ENCODE data around the gene CCDC43.

Gene CCDC43

GRCh38 chr17:44655983-44656710 is 33.4 kb downstream of the CCDC43 start, which contains the start of gene MEIOC:
Gene MEIOC (plus strand): TSS chr17:44656468. CDS start chr17:44656614, 146 bp downstream.
- Histone ChIP-seq H3K9me3 (ENCODE audit: insufficient read depth, low read length) (no peaks in the 10 kb centered on the region), H3K27ac (ENCODE audit: low read depth, low read length) (no peak within 1 kb of the TSS), H3K9ac (ENCODE audit: low read length) (no peak within 1 kb of the TSS), H3F3A (ENCODE audit: insufficient read depth) (no peaks in the 10 kb centered on the region), H2AFZ (ENCODE audit: low read depth, low read length, severe bottlenecking) (no peak within 1 kb of the TSS), H3K79me2 (ENCODE audit: insufficient read depth, low read length) (no peaks in the 10 kb centered on the region), H3K4me2 (ENCODE audit: low read depth, low read length, poor library complexity, severe bottlenecking) (no peak within 1 kb of the TSS), H3K36me3 (ENCODE audit: low read length) (no peaks in the 10 kb centered on the region), H3K9me2 (replicated peaks; ENCODE audit: insufficient read depth, low read length) (no peaks in the 10 kb centered on the region), H3K27me3 (ENCODE audit: low read length) (no peaks in the 10 kb centered on the region), H4K20me1 (ENCODE audit: low read depth, low read length) (no peaks in the 10 kb centered on the region), H3K4me3 (ENCODE audit: insufficient read depth, low read length, poor library complexity, severe bottlenecking) (no peak within 1 kb of the TSS)
- TF ChIP-seq EZH2phosphoT487 (conservative IDR thresholded peaks at IDR 0.05; ENCODE audit: low read length) (no peak), CTCF (IDR thresholded peaks at IDR 0.05; ENCODE audit: insufficient read depth, low read length, poor library complexity, severe bottlenecking) (no peak)

- Histone ChIP-seq H3F3A (ENCODE audit: insufficient read depth) (no peaks in the 10 kb centered on the region), H3K27me3 (ENCODE audit: low read length) (no peaks in the 10 kb centered on the region), H3K4me3 (ENCODE audit: insufficient read depth, low read length, poor library complexity, severe bottlenecking) (no peak overlapping the region), H3K9ac (ENCODE audit: low read length) (no peak overlapping the region), H3K79me2 (ENCODE audit: insufficient read depth, low read length) (no peaks in the 10 kb centered on the region), H4K20me1 (ENCODE audit: low read depth, low read length) (no peaks in the 10 kb centered on the region), H3K36me3 (ENCODE audit: low read length) (no peaks in the 10 kb centered on the region), H3K9me3 (ENCODE audit: insufficient read depth, low read length) (no peaks in the 10 kb centered on the region), H3K4me2 (ENCODE audit: low read depth, low read length, poor library complexity, severe bottlenecking) (no peak overlapping the region), H3K9me2 (replicated peaks; ENCODE audit: insufficient read depth, low read length) (no peaks in the 10 kb centered on the region), H2AFZ (ENCODE audit: low read depth, low read length, severe bottlenecking) (no peak overlapping the region), H3K27ac (ENCODE audit: low read depth, low read length) (no peak overlapping the region)
- TF ChIP-seq CTCF (IDR thresholded peaks at IDR 0.05; ENCODE audit: insufficient read depth, low read length, poor library complexity, severe bottlenecking) (no peak), EZH2phosphoT487 (conservative IDR thresholded peaks at IDR 0.05; ENCODE audit: low read length) (no peak)
Observed at GRCh38 chr17:44653954-44654353, 35.6 kb downstream of the CCDC43 start.

- TF ChIP-seq EZH2phosphoT487 (conservative IDR thresholded peaks at IDR 0.05; ENCODE audit: low read length): no peak
- TF ChIP-seq CTCF (IDR thresholded peaks at IDR 0.05; ENCODE audit: insufficient read depth, low read length, poor library complexity, severe bottlenecking): no peak
- Histone ChIP-seq H4K20me1 (ENCODE audit: low read depth, low read length) (no peaks in the 10 kb centered on the region), H3K36me3 (ENCODE audit: low read length) (no peaks in the 10 kb centered on the region), H3K9ac (ENCODE audit: low read length) (no peak overlapping the region), H3F3A (ENCODE audit: insufficient read depth) (no peaks in the 10 kb centered on the region), H3K27me3 (ENCODE audit: low read length) (no peaks in the 10 kb centered on the region), H3K9me2 (replicated peaks; ENCODE audit: insufficient read depth, low read length) (no peaks in the 10 kb centered on the region), H3K4me3 (ENCODE audit: insufficient read depth, low read length, poor library complexity, severe bottlenecking) (no peak overlapping the region), H3K27ac (ENCODE audit: low read depth, low read length) (no peak overlapping the region), H3K9me3 (ENCODE audit: insufficient read depth, low read length) (no peaks in the 10 kb centered on the region), H3K4me2 (ENCODE audit: low read depth, low read length, poor library complexity, severe bottlenecking) (no peak overlapping the region), H3K79me2 (ENCODE audit: insufficient read depth, low read length) (no peaks in the 10 kb centered on the region), H2AFZ (ENCODE audit: low read depth, low read length, severe bottlenecking) (no peak overlapping the region)
Observed at GRCh38 chr17:44653384-44653783, 36.2 kb downstream of the CCDC43 start.
